Ovary (tissue), 3 donors: Measurements from ENCODE around the gene LYG1.

Experiments used
- EP300 ChIP-seq: sonication (generic); formaldehyde crosslinking; IDR thresholded peaks from one replicate; pipeline ENCODE4 v1.6.1; 2017; ENCODE audit warnings: antibody characterized with exemption
- TF ChIP-seq, protein P1 (sequence below), 3 donors: fragments of 450-650 bp in 2 of 3; fragments of 200-600 bp in 1 of 3; IDR thresholded peaks; one replicate each; pipeline versions ENCODE4 v1.5.1 to v1.8.0; 2016 to 2022; ENCODE audit warnings: antibody characterized with exemption in 3 of 3, mild to moderate bottlenecking in 1 of 3
- donor health status: DM: no; HTN: no; CAD: no.

DNA sequence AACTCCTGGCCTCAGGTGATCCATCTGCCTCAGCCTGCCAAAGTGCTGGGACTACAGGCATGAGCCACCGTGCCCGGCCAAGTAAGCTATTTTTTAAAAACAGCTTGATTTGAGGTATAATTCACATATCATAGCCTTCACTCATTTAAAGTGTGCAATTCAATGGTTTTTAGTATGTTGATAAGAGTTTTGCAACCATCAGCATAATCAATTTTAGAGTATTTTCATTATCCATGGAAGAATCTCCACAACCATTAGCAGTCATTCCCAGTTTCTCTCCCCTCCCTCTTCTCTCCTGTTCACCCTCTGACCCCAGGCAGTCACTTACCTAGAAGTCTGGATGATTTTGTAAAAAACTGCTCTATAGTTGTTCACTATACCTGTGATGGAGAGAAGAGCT is 40.8 kb downstream of the LYG1 start:
- TF ChIP-seq, protein P1, sequence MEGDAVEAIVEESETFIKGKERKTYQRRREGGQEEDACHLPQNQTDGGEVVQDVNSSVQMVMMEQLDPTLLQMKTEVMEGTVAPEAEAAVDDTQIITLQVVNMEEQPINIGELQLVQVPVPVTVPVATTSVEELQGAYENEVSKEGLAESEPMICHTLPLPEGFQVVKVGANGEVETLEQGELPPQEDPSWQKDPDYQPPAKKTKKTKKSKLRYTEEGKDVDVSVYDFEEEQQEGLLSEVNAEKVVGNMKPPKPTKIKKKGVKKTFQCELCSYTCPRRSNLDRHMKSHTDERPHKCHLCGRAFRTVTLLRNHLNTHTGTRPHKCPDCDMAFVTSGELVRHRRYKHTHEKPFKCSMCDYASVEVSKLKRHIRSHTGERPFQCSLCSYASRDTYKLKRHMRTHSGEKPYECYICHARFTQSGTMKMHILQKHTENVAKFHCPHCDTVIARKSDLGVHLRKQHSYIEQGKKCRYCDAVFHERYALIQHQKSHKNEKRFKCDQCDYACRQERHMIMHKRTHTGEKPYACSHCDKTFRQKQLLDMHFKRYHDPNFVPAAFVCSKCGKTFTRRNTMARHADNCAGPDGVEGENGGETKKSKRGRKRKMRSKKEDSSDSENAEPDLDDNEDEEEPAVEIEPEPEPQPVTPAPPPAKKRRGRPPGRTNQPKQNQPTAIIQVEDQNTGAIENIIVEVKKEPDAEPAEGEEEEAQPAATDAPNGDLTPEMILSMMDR (IDR thresholded peaks at IDR 0.05), result no peak
- TF ChIP-seq EP300, result no peak
